IMR-90 (cell line): ENCODE measurements around the gene MAP3K15. TPM values are rescaled to one million over a fixed set of nuclear protein-coding genes. Genes with fewer than 3 reads are reported as not detected.

Experiments
- ATAC-seq: fragments of 200-7000 bp; cut with Tn5 transposase; 2 replicates; pipeline ENCODE4 v1.9.1; 2020; ENCODE audit warnings: low read depth, mild to moderate bottlenecking, moderate library complexity
- BruUV-seq: library from RNA; stranded (reverse); fragments of 400-500 nt; replicated peaks from 2 replicates; lab custom pipeline; 2021; lab: Mats Ljungman, UMichigan
- CTCF ChIA-PET: fragments of 300-600 bp; formaldehyde crosslinking; extraction: SDS; loops from one replicate; lab custom pipeline; 2021; ENCODE audit warnings: antibody characterized with exemption; lab: Yijun Ruan, JAX
- POLR2A ChIA-PET: fragments of 300-600 bp; sonication (Branson Sonifier 250); formaldehyde crosslinking; loops from one replicate; lab custom pipeline; 2022; ENCODE audit warnings: antibody characterized with exemption; ENCODE audit not compliant: unreplicated experiment; lab: Charles Lee
- DNase-seq: peaks from one replicate; pipeline ENCODE4 v3.0.0; 2013
- H2AFZ ChIP-seq: replicated peaks from 2 replicates; pipeline ENCODE3; 2013; ENCODE audit warnings: low read length, mild to moderate bottlenecking; ENCODE audit not compliant: poor library complexity
- H2AK5ac ChIP-seq: 2 replicates; pipeline ENCODE4 v1.6.1; 2013; ENCODE audit warnings: low read depth, low read length, inconsistent platforms
- H2AK9ac ChIP-seq: replicated peaks from 2 replicates; pipeline ENCODE3; 2013; ENCODE audit warnings: mild to moderate bottlenecking, low read depth, low read length, moderate library complexity; ENCODE audit not compliant: poor library complexity
- H2BK120ac ChIP-seq: 2 replicates; pipeline ENCODE4 v1.6.1; 2013; ENCODE audit warnings: low read depth, low read length, inconsistent platforms
- H2BK15ac ChIP-seq: 3 replicates; pipeline ENCODE4 v1.6.1; 2013; ENCODE audit warnings: low read depth, low read length, inconsistent platforms
- H2BK20ac ChIP-seq: 2 replicates; pipeline ENCODE4 v1.6.1; 2013; ENCODE audit warnings: low read depth, mild to moderate bottlenecking, inconsistent platforms, low read length, moderate library complexity
- H2BK5ac ChIP-seq: 2 replicates; pipeline ENCODE4 v1.6.1; 2013; ENCODE audit warnings: mild to moderate bottlenecking, low read depth, low read length, inconsistent platforms; ENCODE audit not compliant: poor library complexity, severe bottlenecking
- H3K14ac ChIP-seq: replicated peaks from 2 replicates; pipeline ENCODE4 v1.6.1; 2013; ENCODE audit warnings: low read depth, low read length, inconsistent platforms
- H3K18ac ChIP-seq: 2 replicates; pipeline ENCODE4 v1.6.1; 2013; ENCODE audit warnings: low read depth, low read length, control low read depth
- H3K23ac ChIP-seq: 2 replicates; pipeline ENCODE4 v1.6.1; 2013; ENCODE audit warnings: low read depth, low read length, inconsistent platforms
- H3K27ac ChIP-seq: 2 replicates; pipeline ENCODE4 v1.5.1; 2013; ENCODE audit warnings: mild to moderate bottlenecking, control low read depth, low read length; ENCODE audit not compliant: insufficient read depth
- H3K27me3 ChIP-seq: 2 replicates; pipeline ENCODE4 v1.6.1; 2013; ENCODE audit warnings: low read length; ENCODE audit not compliant: control insufficient read depth, insufficient read depth
- H3K36me3 ChIP-seq: 2 replicates; pipeline ENCODE4 v1.6.1; 2013; ENCODE audit warnings: low read length, mixed read lengths; ENCODE audit not compliant: control insufficient read depth, insufficient read depth
- H3K4ac ChIP-seq: 2 replicates; pipeline ENCODE4 v1.6.1; 2013; ENCODE audit warnings: low read depth, low read length, inconsistent platforms
- H3K4me1 ChIP-seq: 2 replicates; pipeline ENCODE4 v1.6.1; 2013; ENCODE audit warnings: low read length, mixed read lengths; ENCODE audit not compliant: control insufficient read depth, insufficient read depth
- H3K4me2 ChIP-seq: 2 replicates; pipeline ENCODE4 v1.6.1; 2013; ENCODE audit warnings: low read depth, mild to moderate bottlenecking, control low read depth, low read length, moderate library complexity
- H3K4me3 ChIP-seq: 2 replicates; pipeline ENCODE4 v1.5.1; 2013; ENCODE audit warnings: low read depth, mild to moderate bottlenecking, control low read depth, low read length, moderate library complexity; ENCODE audit not compliant: insufficient read depth
- H3K56ac ChIP-seq: 2 replicates; pipeline ENCODE4 v1.6.1; 2013; ENCODE audit warnings: low read length, inconsistent platforms; ENCODE audit not compliant: insufficient read depth; ENCODE audit errors: extremely low read depth
- H3K79me1 ChIP-seq, 2 experiments: 2 replicates each; pipeline ENCODE4 v1.6.1; 2013; ENCODE audit warnings: low read length in 2 of 2, inconsistent platforms in 1 of 2, low read depth in 1 of 2
- H3K9ac ChIP-seq: 2 replicates; pipeline ENCODE4 v1.6.1; 2013; ENCODE audit warnings: low read depth, low read length, control low read depth
- H3K9me1 ChIP-seq: 2 replicates; pipeline ENCODE4 v1.6.1; 2013; ENCODE audit warnings: low read length, inconsistent platforms; ENCODE audit not compliant: insufficient read depth
- H3K9me3 ChIP-seq: 2 replicates; pipeline ENCODE4 v1.6.1; 2013; ENCODE audit warnings: low read length; ENCODE audit not compliant: control insufficient read depth, insufficient read depth
- H4K20me1 ChIP-seq: 2 replicates; pipeline ENCODE4 v1.6.1; 2013; ENCODE audit warnings: low read length, inconsistent platforms; ENCODE audit not compliant: insufficient read depth
- H4K5ac ChIP-seq: 2 replicates; pipeline ENCODE4 v1.6.1; 2013; ENCODE audit warnings: mild to moderate bottlenecking, low read depth, low read length, control low read depth
- H4K8ac ChIP-seq, 2 experiments: 2 replicates each; pipeline ENCODE4 v1.6.1; 2013; ENCODE audit warnings: low read depth in 2 of 2, low read length in 2 of 2, control low read depth in 1 of 2, inconsistent platforms in 1 of 2
- H4K91ac ChIP-seq: 2 replicates; pipeline ENCODE4 v1.6.1; 2013; ENCODE audit warnings: low read depth, low read length, inconsistent platforms; ENCODE audit not compliant: insufficient read depth
- BHLHE40 ChIP-seq: fragments of 150-350 bp; IDR thresholded peaks from 2 replicates; pipeline ENCODE4 v1.6.1; 2016; ENCODE audit warnings: mild to moderate bottlenecking, low read depth, low read length
- FOS ChIP-seq: fragments of 150-350 bp; IDR thresholded peaks from 2 replicates; pipeline ENCODE4 v1.6.1; 2016; ENCODE audit warnings: low read depth, low read length
- MAZ ChIP-seq: IDR thresholded peaks from 2 replicates; pipeline ENCODE4 v1.6.1; 2012; ENCODE audit warnings: low read depth, mild to moderate bottlenecking, low read length, improper control_type of control experiment, moderate library complexity, borderline replicate concordance
- MXI1 ChIP-seq: IDR thresholded peaks from 2 replicates; pipeline ENCODE4 v1.6.1; 2012; ENCODE audit warnings: low read depth, mild to moderate bottlenecking, low read length, moderate library complexity, borderline replicate concordance
- RAD21 ChIP-seq: IDR thresholded peaks from 2 replicates; pipeline ENCODE4 v1.6.1; 2012; ENCODE audit warnings: low read length, improper control_type of control experiment
- RFX5 ChIP-seq: IDR thresholded peaks from 2 replicates; pipeline ENCODE4 v1.8.0; 2012; ENCODE audit warnings: low read depth, mild to moderate bottlenecking, low read length, moderate library complexity
- SMC3 ChIP-seq: fragments of 150-350 bp; IDR thresholded peaks from 2 replicates; pipeline ENCODE4 v1.6.1; 2016; ENCODE audit warnings: low read depth, mild to moderate bottlenecking, antibody characterized with exemption, low read length, moderate library complexity
- WGBS, 2 experiments: methylation state at CpG; one replicate each; pipeline versions ENCODE4 v1.1.5 to v1.1.7; 2013; ENCODE audit warnings: missing lambda C conversion rate in 2 of 2; ENCODE audit not compliant: insufficient read length in 1 of 2; ENCODE audit errors: extremely low coverage in 2 of 2; 5-methylcytosine and 5-hydroxymethylcytosine counted together
- dilution Hi-C: fragments of 300-500 bp; cut with HindIII; formaldehyde crosslinking; loops from one replicate; pipeline ENCODE4 v1.14.3; 2018; ENCODE audit warnings: low sequenced_read_pairs; ENCODE audit not compliant: unreplicated experiment
- in situ Hi-C: fragments of 300-500 bp; cut with MboI; formaldehyde crosslinking; loops from 3 replicates; pipeline ENCODE4 v1.14.3; 2019; ENCODE audit warnings: low sequenced_read_pairs, inconsistent platforms, mixed read lengths
- intact Hi-C: fragments of 100-400 bp; cut with micrococcal nuclease; formaldehyde crosslinking; loops from 2 replicates; pipeline ENCODE4 v1.10.0; 2022
- polyA plus RNA-seq, 3 experiments: library from polyadenylated mRNA; depleted of rRNA; stranded (reverse); fragments of >200 nt; gene quantifications; 2 replicates each; pipeline ENCODE4 v1.2.3, GENCODE V29; 2012; ENCODE audit warnings: low replicate concordance in 1 of 3
- total RNA-seq: library from RNA; depleted of rRNA; stranded (reverse); fragments of >200 nt; gene quantifications from 2 replicates; pipeline ENCODE4 v1.2.3, GENCODE V29; 2012

Gene MAP3K15
- total and polyA plus RNA-seq, 2 of the 4 experiments (the other 2 are of a cell fraction) = under 0.01 to 0.10 TPM

DNA sequence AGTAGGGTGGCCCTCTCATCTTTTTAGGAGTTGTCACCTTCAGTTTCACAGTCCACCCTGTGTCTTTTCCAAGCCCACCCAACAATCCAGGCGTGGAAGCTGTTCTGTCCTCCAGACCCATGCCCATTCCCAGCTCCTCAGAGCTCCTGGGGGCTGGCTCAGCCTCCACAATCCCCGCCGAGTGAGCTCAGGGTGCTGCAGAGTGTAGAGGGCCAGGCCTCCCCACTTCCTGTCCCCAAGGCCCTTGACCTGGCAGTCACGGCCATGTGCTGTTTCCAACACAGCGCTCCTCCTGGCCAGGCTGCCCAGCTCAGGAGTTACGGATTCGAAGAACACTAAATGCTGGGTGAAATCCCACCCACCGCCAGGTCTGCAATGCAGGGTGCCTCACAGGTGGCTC lies 139.8 kb downstream of the MAP3K15 start:
- DNase-seq (no peak), ATAC-seq (no peak)
- dilution Hi-C loops = no loop called here
- POLR2A ChIA-PET = no interaction called here
- 81% methylated on average over 3 of the region's 8 CpGs; no CpG with 5 or more reads in 1 of the 2 experiments for WGBS, 2 experiments
- H3K4ac ChIP-seq = no peak overlapping the region
- intact Hi-C loops = loop anchor here (10.0 kb wide), 2 partner anchors 689 to 749 kb away; no protein-coding TSS in a partner anchor
- H2AK9ac ChIP-seq = no peak overlapping the region
- TF ChIP-seq BHLHE40 = no peak
- no peak for TF ChIP-seq SMC3
- no peak for TF ChIP-seq FOS
- TF ChIP-seq RAD21 = no peak
- TF ChIP-seq MXI1 = no peak
- no peak for TF ChIP-seq MAZ
- no peak for TF ChIP-seq RFX5
- H3K4me3 ChIP-seq = no peak overlapping the region
- H4K8ac ChIP-seq = no peak overlapping the region
- no peak overlapping the region for H2BK5ac ChIP-seq
- no peak overlapping the region for H4K91ac ChIP-seq
- H3K23ac ChIP-seq = no peak overlapping the region
- H3K56ac ChIP-seq = no peak overlapping the region
- H4K20me1 ChIP-seq = no peaks in the 10 kb centered on the region
- no peak overlapping the region for H3K14ac ChIP-seq
- CTCF ChIA-PET = no interaction called here
- peaks cover 7% of the 10 kb centered on the region; the same call in 1 of the 2 replicates for H3K27me3 ChIP-seq
- H3K79me1 ChIP-seq = no peaks in the 10 kb centered on the region
- H3K18ac ChIP-seq = no peak overlapping the region
- in situ Hi-C loops = loop anchor here (10.0 to 25.0 kb wide), 3 partner anchors 149 to 687 kb away; no protein-coding TSS in a partner anchor
- H3K27ac ChIP-seq = no peak overlapping the region
- no peaks in the 10 kb centered on the region for H3K4me1 ChIP-seq
- no peaks in the 10 kb centered on the region for H3K9me3 ChIP-seq
- H3K4me2 ChIP-seq = no peak overlapping the region
- no peak overlapping the region for H3K9ac ChIP-seq
- no TSS peak for BruUV-seq
- no peaks in the 10 kb centered on the region for H3K9me1 ChIP-seq
- H2BK15ac ChIP-seq = no peak overlapping the region
- no peak overlapping the region for H2BK20ac ChIP-seq
- H2BK120ac ChIP-seq = no peak overlapping the region
- no peaks in the 10 kb centered on the region for H3K36me3 ChIP-seq
- H4K5ac ChIP-seq = no peak overlapping the region
- no peak overlapping the region for H2AK5ac ChIP-seq
- H2AFZ ChIP-seq = no peak overlapping the region
